ENCODE results near the gene LARP4B.

Gene LARP4B

DNA sequence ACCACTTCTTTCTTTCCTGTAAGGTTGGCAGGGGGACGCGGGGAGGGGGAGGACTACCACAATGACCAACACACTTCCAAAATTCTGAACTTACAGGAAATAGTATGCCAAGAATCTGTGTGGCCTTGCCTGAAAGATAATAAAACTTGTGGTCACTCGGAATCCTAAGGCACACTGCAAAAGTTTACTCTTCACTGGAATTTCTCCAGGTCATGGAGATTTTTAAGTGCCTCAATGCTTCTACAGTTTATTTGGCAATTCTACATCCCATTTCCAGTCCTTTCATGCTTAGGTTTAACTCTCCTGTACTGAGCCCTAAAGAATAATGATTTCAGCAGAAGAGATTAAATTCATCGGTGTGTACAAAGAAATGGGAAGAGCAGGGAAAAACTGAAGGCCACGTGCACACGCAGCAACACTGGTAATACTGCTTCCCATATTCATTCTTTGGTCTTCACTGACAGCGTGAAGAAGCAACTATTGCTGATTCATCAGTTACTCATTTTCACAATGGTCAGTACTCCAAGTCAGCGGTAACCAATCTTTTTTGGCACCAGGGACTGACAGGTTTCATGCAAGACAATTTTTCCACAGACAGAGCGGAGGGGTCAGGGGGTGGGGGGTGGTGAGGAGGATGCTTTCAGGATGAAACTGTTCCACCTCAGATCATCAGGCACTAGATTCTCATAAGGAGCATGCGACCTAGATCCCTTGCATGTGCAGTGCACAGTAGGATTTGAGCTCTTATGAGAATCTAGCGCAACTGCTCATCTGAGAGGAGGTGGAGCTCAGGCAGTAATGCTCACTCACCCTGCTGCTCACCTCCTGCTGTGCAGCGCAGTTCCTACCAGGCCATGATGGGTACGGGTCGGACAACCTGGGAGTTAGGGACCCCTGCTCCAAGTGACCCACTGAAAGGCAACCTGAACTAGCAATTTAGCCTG, 9.8 kb downstream of the LARP4B start:
- DNase-seq = no peak

DNA sequence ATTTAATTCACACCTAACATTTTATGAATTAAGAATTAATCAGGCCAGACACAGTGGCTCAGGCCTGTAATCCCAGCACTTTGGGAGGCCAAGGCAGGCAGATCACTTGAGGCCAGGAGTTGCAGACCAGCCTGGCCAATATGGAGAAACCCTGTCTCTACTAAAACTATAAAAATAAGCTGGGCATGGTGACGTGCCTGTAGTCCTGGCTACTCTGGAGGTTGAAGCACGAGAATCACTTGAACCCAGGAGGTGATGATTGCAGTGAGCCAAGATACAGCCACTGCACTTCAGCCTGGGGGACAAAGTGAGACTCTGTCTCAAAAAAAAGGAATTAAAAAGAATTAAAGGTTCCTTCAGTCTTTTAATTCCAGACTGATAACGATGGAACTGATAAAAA, 11.1 kb downstream of the LARP4B start:
- DNase-seq = no peak

DNA sequence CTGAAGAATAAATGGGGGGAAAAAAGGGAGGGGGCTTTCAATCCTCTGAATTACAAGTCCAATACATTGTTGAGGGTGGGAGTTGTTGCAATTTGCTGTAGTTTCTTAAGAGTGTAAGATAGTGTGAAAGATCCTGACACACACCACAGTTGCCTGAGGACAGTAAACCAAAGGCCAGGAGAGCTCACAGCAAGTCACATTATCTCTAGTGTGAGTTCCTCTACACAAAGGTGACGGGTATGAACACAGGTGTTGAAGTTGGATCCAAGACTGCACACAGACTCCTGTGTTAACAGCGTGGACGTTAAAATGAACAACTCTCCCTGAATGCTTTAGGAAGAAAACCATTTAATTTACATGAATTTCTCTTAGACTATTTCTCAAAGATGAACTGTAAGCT, 12.0 kb downstream of the LARP4B start:
- DNase-seq = no peak

DNA sequence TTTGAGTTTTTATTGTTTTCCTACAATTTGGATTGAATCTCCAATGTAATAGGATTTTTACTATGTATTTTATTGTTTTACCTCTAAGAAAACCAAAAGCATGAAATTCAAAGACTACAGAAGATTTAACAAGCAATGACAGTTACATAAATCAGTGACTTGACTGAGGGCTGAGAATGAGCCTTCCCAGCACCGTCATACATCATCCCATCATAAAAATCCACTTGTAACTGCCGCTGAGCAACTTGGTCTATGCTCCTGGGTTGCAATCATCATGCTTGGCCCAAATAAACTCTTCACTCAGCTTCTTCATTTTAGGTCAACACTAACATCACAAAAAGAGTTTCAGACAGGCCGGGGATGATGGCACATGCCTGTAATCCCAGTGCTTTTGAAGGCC, 13.5 kb downstream of the LARP4B start:
- no peak for DNase-seq

DNA sequence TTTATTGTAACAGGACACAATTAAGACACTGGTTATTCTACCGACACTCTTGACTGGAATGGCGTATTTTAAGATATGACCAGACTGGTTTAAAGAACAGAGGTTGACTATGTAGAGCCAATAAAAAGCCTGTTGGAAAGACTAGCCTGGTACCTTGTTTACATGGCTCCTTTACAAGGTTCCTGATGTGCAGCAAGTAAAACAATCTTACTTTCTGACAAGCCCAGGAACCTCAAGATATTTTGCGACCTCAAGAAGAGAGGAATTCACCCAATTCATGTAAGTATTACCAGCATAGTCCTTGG, 14.1 kb downstream of the LARP4B start:
- no peak for DNase-seq

DNA sequence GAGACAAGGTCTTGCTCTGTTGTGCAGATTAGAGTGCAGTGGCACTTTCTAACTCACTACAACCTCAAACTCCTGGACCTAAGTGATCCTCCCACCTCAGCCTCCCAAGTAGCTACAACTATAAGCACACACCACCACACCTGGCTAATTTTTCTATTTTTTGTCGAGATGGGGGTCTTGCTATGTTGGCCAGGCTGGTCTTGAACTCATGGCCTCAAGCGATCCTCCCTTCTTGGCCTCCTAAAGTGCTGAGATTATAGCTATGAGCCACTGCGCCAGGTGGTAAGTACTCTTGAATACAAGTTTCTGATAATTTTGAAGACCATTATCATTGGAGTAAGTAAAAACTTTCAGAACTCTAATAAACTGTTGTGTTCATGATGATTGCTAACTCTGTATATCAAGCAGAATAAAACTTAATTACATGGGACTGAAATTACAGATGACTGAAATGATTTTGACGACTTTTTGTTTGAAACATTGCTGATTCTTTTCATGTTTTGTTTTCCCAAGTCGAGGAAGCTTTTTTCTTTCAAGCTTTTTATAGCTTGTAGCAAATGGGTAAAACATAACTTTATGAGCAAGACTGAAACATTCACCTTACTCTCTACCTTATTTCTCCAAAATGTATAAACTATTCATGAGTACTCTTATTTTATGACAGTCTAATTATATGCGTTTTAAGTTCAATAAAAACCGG, 14.6 kb downstream of the LARP4B start:
- DNase-seq = no peak

DNA sequence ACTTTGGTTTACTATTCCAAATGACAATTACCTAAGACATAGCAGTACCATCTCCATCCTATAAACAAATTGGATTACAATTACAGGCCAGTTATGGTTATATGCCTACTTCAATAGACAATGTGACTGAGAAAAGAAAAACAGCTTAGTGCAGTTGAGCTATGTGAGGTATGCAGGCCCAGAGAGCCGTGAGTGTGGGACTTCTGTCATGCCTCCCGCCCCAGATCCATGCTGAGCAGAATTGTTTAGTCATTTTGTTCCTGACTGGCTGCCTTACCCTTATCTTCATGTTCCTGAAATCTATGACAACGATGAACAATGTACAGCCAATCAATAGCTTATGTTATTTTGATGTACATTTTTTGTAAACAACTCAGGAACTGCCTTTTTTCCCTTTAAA, 21.7 kb downstream of the LARP4B start:
- DNase-seq = no peak

DNA sequence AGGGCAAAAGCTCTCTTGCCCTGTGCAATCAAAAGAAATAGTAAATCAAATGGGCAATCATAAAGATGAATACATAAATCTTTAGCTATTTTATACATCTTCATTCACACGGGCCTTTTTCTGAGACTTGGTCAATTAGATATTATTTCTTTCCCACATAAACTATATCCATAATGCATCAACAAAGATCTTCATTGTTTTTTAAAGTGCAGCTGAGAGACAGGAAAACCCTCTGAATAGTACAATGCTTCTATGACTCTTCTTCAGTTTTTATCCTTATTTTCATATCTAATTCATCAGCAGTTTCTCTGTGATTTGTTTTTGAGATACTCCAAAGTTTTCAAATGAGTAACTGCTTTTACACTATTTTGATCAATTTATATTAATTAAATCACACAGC, 25.5 kb downstream of the LARP4B start:
- no peak for DNase-seq

DNA sequence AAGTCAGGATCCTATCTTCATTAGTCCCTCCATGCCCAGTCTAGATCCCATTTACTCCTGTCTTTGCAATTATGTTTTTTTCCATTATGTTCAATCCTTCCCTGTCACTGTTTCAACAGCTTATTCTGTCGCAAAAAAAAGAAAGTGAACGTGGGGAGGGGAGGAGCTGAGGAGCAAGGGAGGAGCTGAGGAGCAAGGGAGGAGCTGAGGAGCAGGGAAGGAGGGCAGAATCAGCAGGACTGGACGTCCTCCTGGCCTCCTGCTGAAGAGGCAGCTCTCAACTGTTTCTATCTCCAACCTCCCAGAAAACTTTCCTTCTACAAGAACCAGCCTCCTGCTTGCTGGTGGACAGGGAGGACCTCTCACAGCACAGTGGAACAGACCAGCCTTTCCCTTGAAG, 26.0 kb downstream of the LARP4B start:
- DNase-seq = no peak

DNA sequence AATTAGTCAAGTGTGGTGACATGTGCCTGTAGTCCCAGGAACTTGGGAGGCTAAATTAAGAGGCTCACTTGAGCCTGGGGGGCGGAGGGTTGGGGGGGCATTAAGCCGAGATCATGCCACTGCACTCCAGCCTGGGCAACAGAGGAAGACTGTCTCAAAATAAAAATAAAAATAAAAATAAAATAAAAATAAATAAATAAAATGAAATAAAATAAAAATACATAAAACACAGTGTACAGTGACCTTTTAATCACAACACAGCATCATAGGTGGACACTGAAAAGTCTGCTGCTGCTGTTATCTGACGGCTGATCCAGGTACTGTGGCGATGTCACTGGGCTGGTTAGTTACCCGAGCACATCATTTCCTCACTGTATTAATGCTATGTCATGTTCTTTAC, 27.1 kb downstream of the LARP4B start:
- no peak for DNase-seq

DNA sequence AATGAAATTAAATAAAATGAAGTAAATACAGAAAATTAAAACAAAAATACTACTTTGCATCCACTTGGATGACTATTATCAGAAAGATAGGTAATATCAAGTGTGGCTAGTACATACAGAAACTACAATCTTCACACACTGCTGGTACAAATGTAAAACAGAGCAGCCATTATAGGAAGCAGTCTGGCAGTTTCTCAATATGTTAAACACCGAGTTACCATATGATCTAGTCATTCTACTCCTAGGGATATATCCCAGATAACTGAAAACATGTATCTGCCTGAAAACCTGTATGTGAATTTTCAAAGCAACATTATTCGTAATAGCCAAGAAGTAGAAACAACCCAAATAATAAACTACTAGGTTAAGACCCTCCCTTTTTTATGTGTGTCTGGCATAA, 33.4 kb downstream of the LARP4B start:
- no peak for DNase-seq

DNA sequence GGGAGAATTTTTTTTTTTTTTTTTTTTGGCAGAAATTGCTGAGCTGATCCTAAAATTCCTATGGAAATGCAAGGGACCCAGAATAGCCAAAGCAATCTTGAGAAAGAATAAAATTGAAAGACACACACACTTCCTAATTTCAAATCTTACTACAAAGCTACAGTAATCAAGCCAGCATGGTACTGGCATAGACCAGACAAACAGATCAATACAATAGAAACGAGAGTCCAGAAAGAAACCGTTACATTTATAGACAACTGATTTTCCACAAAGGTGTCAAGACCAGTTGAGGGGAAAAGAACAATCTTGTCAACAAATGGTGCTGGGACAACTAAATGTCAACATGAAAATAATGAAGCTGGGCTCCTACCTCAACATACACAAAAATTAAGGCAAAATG, 34.5 kb downstream of the LARP4B start:
- DNase-seq = no peak

DNA sequence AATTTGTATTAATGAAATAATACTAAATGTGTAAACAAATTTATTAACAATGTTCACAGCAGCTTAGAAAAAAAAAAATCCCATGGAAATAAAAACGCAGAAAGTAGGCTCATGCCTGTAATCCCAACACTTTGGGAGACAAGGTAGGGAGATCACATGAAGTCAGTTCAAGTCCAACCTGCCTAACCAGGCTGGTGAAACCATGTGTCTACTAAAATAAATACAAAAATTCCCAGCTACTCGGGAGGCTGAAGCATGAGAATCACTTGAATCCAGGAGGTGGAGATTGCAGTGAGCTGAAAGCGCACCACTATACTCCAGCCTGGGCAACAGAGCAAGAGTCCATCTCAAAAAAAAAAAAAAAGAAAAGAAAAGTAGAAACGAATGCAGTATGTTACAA, 36.2 kb downstream of the LARP4B start:
- DNase-seq = no peak

DNA sequence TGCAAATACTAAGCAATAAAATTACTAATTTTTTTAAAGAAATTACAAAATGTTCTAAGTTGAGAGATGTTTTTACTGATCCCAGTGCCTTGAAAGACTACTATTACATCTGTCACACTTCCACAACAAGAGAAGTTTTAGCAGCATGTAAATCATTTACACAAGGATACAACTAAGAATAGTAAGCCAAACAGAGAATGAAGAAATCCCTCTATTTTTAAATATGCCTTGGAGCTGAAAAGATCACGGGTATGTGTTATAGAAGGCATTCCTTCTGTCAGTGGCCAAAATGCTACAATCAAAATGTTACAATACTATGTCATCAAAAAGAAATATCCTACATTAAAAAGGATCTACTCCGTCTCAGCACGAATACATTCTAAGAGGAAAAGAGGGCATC, 52.6 kb downstream of the LARP4B start:
- DNase-seq = no peak

DNA sequence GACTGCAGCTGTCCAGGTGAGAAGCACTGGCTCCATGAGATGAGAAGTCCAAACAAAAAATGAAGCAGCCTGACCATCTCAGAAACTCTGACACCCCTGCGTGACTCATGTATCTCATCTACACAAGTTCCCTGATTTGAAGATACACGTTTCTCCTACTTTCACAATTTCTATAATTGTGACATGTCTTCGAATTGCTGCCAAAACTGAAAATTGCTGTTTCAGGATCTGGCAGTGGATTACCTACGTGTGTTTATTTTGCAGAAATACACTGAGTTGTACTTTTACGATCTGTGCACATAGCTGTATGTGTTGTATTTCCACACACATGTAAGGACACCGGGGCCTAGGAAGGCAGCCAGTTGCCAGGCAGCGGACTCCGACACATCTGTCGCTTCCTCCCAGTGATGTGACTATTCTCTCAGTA, 53.2 kb downstream of the LARP4B start:
- DNase-seq = no peak

DNA sequence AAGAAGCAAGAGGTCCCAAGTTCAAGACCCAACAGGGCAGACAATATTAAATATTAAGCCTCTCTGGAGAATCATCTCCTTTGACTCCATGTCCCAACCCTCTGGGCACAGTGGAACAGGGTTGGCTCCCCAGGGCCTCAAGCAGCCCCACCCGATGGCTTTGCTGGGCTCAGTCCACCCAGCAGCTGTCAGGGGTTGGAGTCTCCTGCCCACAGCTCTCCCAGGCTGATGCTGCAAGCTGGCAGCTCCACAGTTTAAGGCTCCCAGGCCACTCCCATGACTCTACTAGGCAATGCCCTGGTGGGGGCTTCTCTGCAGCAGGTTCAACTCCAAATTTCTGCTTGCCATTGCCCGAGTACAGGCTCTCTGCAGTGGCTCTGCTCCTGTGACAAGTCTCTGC, 55.1 kb downstream of the LARP4B start:
- no peak for DNase-seq

DNA sequence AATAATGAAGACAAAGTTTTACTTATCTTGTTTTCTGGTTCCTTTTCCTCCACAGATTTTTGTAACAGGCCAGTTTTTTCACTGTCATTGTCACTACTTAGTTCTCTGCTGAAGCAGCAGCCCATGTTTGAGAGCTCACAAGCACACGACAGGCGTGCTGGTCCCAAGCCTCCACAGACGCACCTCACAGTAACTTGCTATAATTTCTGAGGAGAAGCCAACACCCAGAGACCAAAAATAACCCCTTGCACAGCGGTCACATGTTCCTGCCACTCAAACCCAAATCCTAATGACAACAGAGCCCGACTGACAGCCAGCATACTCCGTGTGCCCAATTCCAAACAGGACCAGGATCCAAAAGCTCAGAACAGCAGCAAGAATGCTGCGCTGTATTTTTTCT, 58.5 kb downstream of the LARP4B start:
- no peak for DNase-seq

DNA sequence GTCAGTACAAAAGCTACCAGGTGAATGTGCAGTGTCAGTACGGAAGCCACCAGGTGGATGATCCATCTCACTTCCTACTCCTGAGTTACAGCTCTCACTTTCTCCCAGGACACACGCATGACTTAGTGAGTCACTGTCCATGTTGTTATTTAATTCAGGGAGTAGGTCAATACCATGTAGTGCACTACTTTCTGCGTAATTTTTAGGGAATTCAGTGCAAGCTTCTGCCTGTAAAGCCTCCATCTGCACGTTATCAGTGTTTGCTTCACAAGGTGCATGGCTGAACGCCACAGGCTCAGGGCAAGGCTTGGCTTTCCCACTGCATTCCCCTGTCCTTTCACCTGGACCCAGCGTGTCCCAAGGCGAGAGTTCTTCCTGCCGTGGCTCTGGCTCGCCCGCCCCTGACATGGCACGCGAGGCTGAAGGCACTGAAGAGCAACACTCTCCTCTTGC, 59.5 kb downstream of the LARP4B start:
- no peak for DNase-seq

DNA sequence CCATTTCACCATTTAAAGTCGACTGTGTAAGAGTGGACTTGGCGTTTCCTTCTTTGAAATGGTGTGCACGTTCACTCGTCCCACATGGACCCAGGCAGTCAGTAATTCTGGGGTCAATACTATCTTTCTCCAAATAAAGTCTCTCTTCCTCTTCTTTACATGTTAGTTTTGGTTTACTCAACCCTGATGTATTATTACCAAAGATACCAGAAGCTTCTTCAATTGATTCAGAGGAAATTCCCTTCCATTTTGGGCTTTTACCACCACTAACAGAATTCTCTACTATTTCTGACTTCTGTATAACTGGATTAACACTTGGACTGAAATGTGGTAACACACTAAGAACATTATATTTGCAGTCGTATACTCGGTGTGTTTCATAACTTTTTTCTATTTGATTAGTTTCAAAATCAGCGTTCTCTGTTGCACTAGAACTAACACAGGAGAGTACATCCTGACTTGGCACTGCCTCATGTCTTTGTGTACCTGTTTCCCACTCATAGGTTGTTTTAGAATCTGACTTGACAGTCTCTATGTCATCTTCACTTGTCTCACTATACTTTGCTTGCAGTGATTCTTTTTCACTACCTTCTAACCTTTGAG, 60.8 kb downstream of the LARP4B start:
- no peak for DNase-seq

DNA sequence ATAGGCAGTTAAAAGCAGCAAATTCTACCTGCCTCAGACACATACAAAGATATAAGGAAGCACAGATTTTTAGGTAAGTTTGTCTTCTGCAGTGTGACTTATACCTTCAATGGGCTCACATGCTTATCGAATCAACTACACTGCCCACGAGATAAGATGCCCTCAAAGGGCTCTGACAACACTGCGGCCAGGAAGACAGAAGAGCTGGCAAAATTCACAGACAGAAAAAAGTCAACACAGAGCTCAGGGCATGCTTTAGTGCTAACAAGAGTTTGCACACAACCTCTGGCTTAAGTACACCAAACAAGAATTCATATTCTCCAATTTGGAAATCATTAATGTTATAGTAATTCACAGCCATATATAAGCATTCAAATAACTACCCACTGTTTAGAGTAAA, 62.3 kb downstream of the LARP4B start:
- DNase-seq = no peak

DNA sequence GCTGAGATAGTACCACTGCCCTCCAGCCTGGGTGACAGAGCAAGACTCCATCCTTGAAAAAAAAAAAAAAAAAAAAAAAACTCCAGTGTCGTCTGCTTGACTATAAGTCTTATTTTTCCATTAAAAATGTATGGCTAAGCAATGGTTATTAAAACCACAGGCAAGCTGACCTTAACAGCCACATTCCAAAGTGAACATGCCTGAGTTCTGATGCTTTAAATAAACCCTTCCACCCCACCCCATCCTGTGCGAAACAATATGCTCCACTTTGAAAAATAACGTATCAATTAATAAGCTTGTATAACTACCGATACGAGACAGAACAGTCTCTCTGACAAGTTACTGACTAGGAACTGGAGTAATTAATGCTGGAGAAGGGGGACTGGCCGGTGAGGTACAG, 63.7 kb downstream of the LARP4B start:
- no peak for DNase-seq

DNA sequence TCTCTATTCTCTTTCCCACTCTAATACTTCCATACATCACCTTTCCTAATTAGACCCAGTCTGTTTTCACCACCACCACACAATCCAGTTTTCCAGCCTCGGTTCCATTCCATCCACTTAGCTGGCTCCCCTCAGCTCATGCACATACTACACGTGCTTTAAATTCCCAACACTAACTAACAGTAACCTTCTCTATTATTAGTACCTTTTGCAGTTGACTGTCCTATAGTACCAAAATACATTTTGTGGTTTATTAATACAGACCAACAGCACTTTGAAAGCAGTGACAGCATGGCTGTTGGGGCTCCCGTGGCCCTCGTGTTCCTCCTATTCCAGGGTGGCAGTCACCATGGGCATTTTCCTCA, 64.9 kb downstream of the LARP4B start:
- DNase-seq = no peak

DNA sequence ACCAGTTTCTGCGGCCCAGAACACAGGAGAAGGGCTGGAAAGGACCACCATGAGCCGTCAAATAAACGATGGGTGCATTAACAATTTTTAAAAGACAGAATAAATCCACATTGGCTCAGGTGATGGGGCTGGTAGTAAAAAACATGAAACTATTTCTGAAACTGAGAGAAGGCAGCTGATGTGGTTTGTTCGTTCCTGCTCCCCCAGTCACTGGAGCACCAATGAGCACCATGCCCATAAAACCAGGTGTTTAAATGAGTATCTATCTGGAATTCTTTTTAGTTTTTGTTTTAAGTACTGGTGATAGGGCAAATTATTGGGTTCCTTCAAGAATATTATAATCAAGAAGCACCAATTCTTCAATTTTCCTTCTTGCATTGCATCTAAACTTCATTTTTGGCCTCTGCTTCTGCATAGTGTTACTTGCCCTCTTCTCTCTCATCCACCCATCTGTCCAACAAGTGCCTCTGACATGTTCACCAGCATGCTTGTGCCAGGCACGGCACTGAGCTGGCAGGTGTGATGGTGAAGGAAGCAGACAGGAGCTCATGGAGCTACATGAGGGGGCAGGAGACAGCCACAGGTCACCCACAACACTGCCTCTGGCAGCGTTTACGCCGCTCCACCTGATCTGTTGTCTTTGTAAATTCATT, 65.5 kb downstream of the LARP4B start:
- DNase-seq = no peak

DNA sequence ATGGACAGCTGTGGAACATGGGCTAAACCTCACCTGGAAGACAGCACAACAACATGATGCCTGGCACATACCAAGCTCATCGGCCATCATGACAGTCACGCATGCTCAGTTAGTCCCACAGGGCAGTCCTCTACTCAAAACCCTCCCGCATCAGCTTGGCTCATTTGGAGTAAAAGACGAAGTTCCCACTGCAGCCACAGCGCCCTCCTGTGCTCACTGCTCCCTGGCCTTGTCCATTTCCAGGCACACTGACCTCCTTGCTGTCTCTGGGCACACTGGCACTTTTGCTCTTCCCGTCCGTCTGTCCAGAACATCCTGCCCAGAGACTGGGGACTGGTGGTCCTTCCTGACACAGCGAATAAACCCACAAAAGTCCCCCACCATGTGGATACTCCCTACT, 66.2 kb downstream of the LARP4B start:
- no peak for DNase-seq
